Effector memory CD4-positive, alpha-beta T cell (primary cell): Measurements from ENCODE around the gene SLCO6A1.

ENCODE experiments used
- DNase-seq, 3 donors: peaks; one replicate each; pipeline ENCODE4 v3.0.0-alpha.2; 2020
- H3K27ac ChIP-seq: 2 replicates; pipeline ENCODE4 v1.7.0; 2013; ENCODE audit warnings: mild to moderate bottlenecking, low read length, moderate library complexity; ENCODE audit not compliant: insufficient read depth, poor library complexity, severe bottlenecking
- H3K27me3 ChIP-seq: replicated peaks from 2 replicates; pipeline ENCODE4 v1.7.0; 2013; ENCODE audit warnings: mild to moderate bottlenecking, low read length; ENCODE audit not compliant: insufficient read depth, control insufficient read depth, poor library complexity, severe bottlenecking
- H3K36me3 ChIP-seq: 2 replicates; pipeline ENCODE4 v1.7.0; 2013; ENCODE audit warnings: mild to moderate bottlenecking, low read length, moderate library complexity; ENCODE audit not compliant: control insufficient read depth, insufficient read depth
- H3K4me1 ChIP-seq: 2 replicates; pipeline ENCODE4 v1.7.0; 2013; ENCODE audit warnings: low read length, mild to moderate bottlenecking; ENCODE audit not compliant: control insufficient read depth, insufficient read depth, poor library complexity, severe bottlenecking
- H3K4me3 ChIP-seq: 2 replicates; pipeline ENCODE4 v1.7.0; 2013; ENCODE audit warnings: low read length, low read depth, mild to moderate bottlenecking; ENCODE audit not compliant: insufficient read depth, poor library complexity, severe bottlenecking
- H3K9me3 ChIP-seq: 2 replicates; pipeline ENCODE4 v1.7.0; 2013; ENCODE audit warnings: mild to moderate bottlenecking, low read length, moderate library complexity; ENCODE audit not compliant: control insufficient read depth

SLCO6A1 gene

GRCh38 chr5:102453716-102454115 is 45.1 kb downstream of the SLCO6A1 start:
- Histone ChIP-seq H3K4me1 (no peaks in the 10 kb centered on the region), H3K4me3 (no peak overlapping the region), H3K27ac (no peak overlapping the region), H3K27me3 (no peaks in the 10 kb centered on the region), H3K36me3 (no peaks in the 10 kb centered on the region), H3K9me3 (no peaks in the 10 kb centered on the region)
- no peak for DNase-seq

- H3K4me1 ChIP-seq: no peaks in the 10 kb centered on the region
- H3K36me3 ChIP-seq: no peaks in the 10 kb centered on the region
- no peak for DNase-seq
These were observed 47.7 kb downstream of the SLCO6A1 start for GRCh38 chr5:102451082-102451481.

GRCh38 chr5:102450313-102450990 is 48.3 kb downstream of the SLCO6A1 start:
- DNase-seq: no peak
- no peaks in the 10 kb centered on the region for H3K27me3 ChIP-seq

More at GRCh38 chr5:102451082-102451481, 47.7 kb downstream of the SLCO6A1 start:
- no peak overlapping the region for H3K4me3 ChIP-seq
- no peaks in the 10 kb centered on the region for H3K9me3 ChIP-seq
- H3K27me3 ChIP-seq: no peaks in the 10 kb centered on the region
- no peak overlapping the region for H3K27ac ChIP-seq

GRCh38 chr5:102433473-102433872 is 65.3 kb downstream of the SLCO6A1 start:
- H3K4me3 ChIP-seq: no peak overlapping the region

More at GRCh38 chr5:102450313-102450990, 48.3 kb downstream of the SLCO6A1 start:
- Histone ChIP-seq H3K9me3 (no peaks in the 10 kb centered on the region), H3K4me3 (no peak overlapping the region), H3K27ac (no peak overlapping the region), H3K36me3 (no peaks in the 10 kb centered on the region), H3K4me1 (no peaks in the 10 kb centered on the region)

GRCh38 chr5:102421647-102422046 is 77.2 kb downstream of the SLCO6A1 start:
- no peaks in the 10 kb centered on the region for H3K9me3 ChIP-seq
- no peaks in the 10 kb centered on the region for H3K27me3 ChIP-seq
- H3K4me3 ChIP-seq: no peak overlapping the region
- no peak for DNase-seq
- H3K27ac ChIP-seq: no peak overlapping the region
- no peaks in the 10 kb centered on the region for H3K36me3 ChIP-seq
- H3K4me1 ChIP-seq: no peaks in the 10 kb centered on the region

More at GRCh38 chr5:102433473-102433872, 65.3 kb downstream of the SLCO6A1 start:
- Histone ChIP-seq H3K27me3 (no peaks in the 10 kb centered on the region), H3K36me3 (no peaks in the 10 kb centered on the region), H3K4me1 (no peaks in the 10 kb centered on the region), H3K9me3 (no peaks in the 10 kb centered on the region), H3K27ac (no peak overlapping the region)
- DNase-seq: no peak

GRCh38 chr5:102418531-102418930 is 80.3 kb downstream of the SLCO6A1 start:
- H3K36me3 ChIP-seq: no peaks in the 10 kb centered on the region
- no peak for DNase-seq
- no peaks in the 10 kb centered on the region for H3K27me3 ChIP-seq
- H3K27ac ChIP-seq: no peak overlapping the region
- no peak overlapping the region for H3K4me3 ChIP-seq
- H3K4me1 ChIP-seq: no peaks in the 10 kb centered on the region
- H3K9me3 ChIP-seq: no peaks in the 10 kb centered on the region

DNA sequence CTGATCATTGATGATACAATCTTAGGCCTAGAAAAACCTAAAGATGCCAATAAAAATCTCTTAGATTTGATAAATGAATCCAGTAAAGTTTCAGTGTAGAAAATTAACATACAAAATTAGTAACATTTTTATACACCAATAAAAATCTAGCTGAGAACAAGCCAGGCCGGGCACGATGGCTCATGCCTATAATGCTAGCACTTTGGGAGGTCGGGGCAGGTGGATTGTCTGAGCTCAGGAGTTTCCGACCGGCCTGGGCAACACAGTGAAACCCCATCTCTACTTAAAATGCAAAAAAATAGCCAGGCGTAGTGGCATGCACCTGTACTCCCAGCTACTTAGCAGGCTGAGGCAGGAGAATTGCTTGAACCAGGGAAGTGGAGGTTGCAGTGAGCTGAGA is 84.4 kb downstream of the SLCO6A1 start:
- no peak overlapping the region for H3K27ac ChIP-seq
- H3K4me3 ChIP-seq: no peak overlapping the region
- H3K36me3 ChIP-seq: no peaks in the 10 kb centered on the region
- no peaks in the 10 kb centered on the region for H3K9me3 ChIP-seq
- no peaks in the 10 kb centered on the region for H3K27me3 ChIP-seq
- DNase-seq: no peak
- no peaks in the 10 kb centered on the region for H3K4me1 ChIP-seq

- no peak for DNase-seq
- Histone ChIP-seq H3K27ac (no peak overlapping the region), H3K4me1 (no peaks in the 10 kb centered on the region), H3K36me3 (no peaks in the 10 kb centered on the region), H3K27me3 (no peaks in the 10 kb centered on the region), H3K4me3 (no peak overlapping the region), H3K9me3 (no peaks in the 10 kb centered on the region)
These were observed 110.6 kb downstream of the SLCO6A1 start for GRCh38 chr5:102388235-102388634.

GRCh38 chr5:102385365-102385764 is 113.4 kb downstream of the SLCO6A1 start:
- Histone ChIP-seq H3K27me3 (no peaks in the 10 kb centered on the region), H3K9me3 (no peaks in the 10 kb centered on the region), H3K4me3 (no peak overlapping the region), H3K36me3 (no peaks in the 10 kb centered on the region), H3K27ac (no peak overlapping the region), H3K4me1 (no peaks in the 10 kb centered on the region)
- DNase-seq: no peak

DNA sequence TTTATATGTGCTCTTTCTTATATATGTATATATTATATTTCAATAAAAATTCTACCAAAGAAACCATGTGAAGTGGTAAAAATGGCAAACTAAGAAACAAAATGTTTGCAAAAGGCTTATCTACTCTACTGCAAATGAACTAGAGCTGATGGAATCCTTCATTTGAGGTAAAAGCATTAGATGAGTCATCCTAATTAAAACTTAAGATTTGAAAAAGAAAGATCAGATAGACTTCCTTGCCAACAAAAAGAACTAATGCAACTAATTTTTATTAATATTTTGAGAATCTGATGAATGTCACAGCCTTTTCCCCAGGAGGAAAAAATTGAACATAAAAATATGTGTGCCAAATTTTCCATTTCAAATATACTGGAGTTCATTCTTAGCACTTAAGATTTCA is 118.6 kb downstream of the SLCO6A1 start:
- no peaks in the 10 kb centered on the region for H3K4me1 ChIP-seq
- H3K27ac ChIP-seq: no peak overlapping the region
- no peaks in the 10 kb centered on the region for H3K9me3 ChIP-seq
- H3K36me3 ChIP-seq: no peaks in the 10 kb centered on the region
- no peaks in the 10 kb centered on the region for H3K27me3 ChIP-seq
- no peak overlapping the region for H3K4me3 ChIP-seq
- no peak for DNase-seq
